Glomerular visceral epithelial cell (primary cell): Measurements from ENCODE around the gene ATP8B2.

Experiments used
- DNase-seq: peaks from one replicate; pipeline ENCODE4 v3.0.0-alpha.2; 2016; ENCODE audit errors: extremely low spot score

The ATP8B2 gene

GRCh38 chr1:154391086-154391770 is 65.9 kb downstream of the ATP8B2 start:
- no peak for DNase-seq

GRCh38 chr1:154398141-154398540 is 72.8 kb downstream of the ATP8B2 start:
- no peak for DNase-seq

GRCh38 chr1:154398678-154399077 is 73.4 kb downstream of the ATP8B2 start:
- no peak for DNase-seq

- no peak for DNase-seq
Measured at GRCh38 chr1:154400381-154400801, 75.1 kb downstream of the ATP8B2 start.
